Astrocyte of the cerebellum (primary cell): ENCODE results near the gene RASGRP3.

Experiments
- DNase-seq: peaks from one replicate; pipeline ENCODE4 v3.0.0-alpha.2; 2011; ENCODE audit warnings: low read depth
- H3K4me3 ChIP-seq: 2 replicates; pipeline ENCODE4 v1.5.1; 2011; ENCODE audit warnings: mild to moderate bottlenecking, low read depth, low read length, moderate library complexity
- CTCF ChIP-seq: IDR thresholded peaks from 2 replicates; pipeline ENCODE4 v1.5.1; 2012; ENCODE audit warnings: low read length, low read depth, moderate library complexity, mild to moderate bottlenecking; ENCODE audit errors: missing control alignments
- in situ Hi-C: cut with HindIII; loops from 2 replicates; pipeline ENCODE4 v1.10.0; 2017; ENCODE audit warnings: low sequenced_read_pairs

The RASGRP3 gene

GRCh38 chr2:33579227-33579626, 102.8 kb downstream of the RASGRP3 start:
- no peak overlapping the region for H3K4me3 ChIP-seq
- in situ Hi-C loops = loop anchor here (25.0 kb wide), 1 partner anchor 542 kb away; no protein-coding TSS in a partner anchor
- DNase-seq = no peak
- no peak for TF ChIP-seq CTCF

GRCh38 chr2:33581872-33582271, 105.4 kb downstream of the RASGRP3 start:
- in situ Hi-C loops = loop anchor here (25.0 kb wide), 1 partner anchor 545 kb away; no protein-coding TSS in a partner anchor
- no peak for TF ChIP-seq CTCF
- H3K4me3 ChIP-seq = no peak overlapping the region
- no peak for DNase-seq

GRCh38 chr2:33583194-33583938, 106.9 kb downstream of the RASGRP3 start:
- H3K4me3 ChIP-seq = no peak overlapping the region
- TF ChIP-seq CTCF = peak; percentile 81
- in situ Hi-C loops = loop anchor here (25.0 kb wide), 1 partner anchor 546 kb away; no protein-coding TSS in a partner anchor
- peak; percentile 33 for DNase-seq

- TF ChIP-seq CTCF = no peak
- no peak overlapping the region for H3K4me3 ChIP-seq
- in situ Hi-C loops = loop anchor here (25.0 kb wide), 1 partner anchor 549 kb away; no protein-coding TSS in a partner anchor
- no peak for DNase-seq
Measured at GRCh38 chr2:33586766-33587165, 110.3 kb downstream of the RASGRP3 start.

- in situ Hi-C loops = loop anchor here (25.0 kb wide), 1 partner anchor 551 kb away; no protein-coding TSS in a partner anchor
- H3K4me3 ChIP-seq = no peak overlapping the region
- no peak for TF ChIP-seq CTCF
- DNase-seq = no peak
Measured at GRCh38 chr2:33588232-33588631, 111.8 kb downstream of the RASGRP3 start.

GRCh38 chr2:33589444-33589843, 113.0 kb downstream of the RASGRP3 start:
- DNase-seq = no peak
- H3K4me3 ChIP-seq = no peak overlapping the region
- TF ChIP-seq CTCF = no peak
- in situ Hi-C loops = loop anchor here (25.0 kb wide), 1 partner anchor 552 kb away; no protein-coding TSS in a partner anchor
